Karpas-422 (cell line): Measurements from ENCODE around the gene EMC1. TPM values are rescaled to one million over a fixed set of nuclear protein-coding genes. Genes with fewer than 3 reads are reported as not detected.
"Not testable (repeated sequence)": the region's sequence is repeated elsewhere in the genome, so short reads cannot be mapped to it uniquely, and the experiment has no call there.

Source experiments
- DNase-seq: peaks from one replicate; pipeline ENCODE4 v3.0.0-alpha.2; 2015
- H2AFZ ChIP-seq: fragments of 200-600 bp; sonication (generic); 2 replicates; pipeline ENCODE4 v1.6.1; 2014; ENCODE audit warnings: antibody characterized with exemption, low read length, mixed read lengths
- H3K27ac ChIP-seq: fragments of 200-600 bp; sonication (generic); 2 replicates; pipeline ENCODE4 v1.5.1; 2014; ENCODE audit warnings: mild to moderate bottlenecking, low read length, moderate library complexity
- H3K27me3 ChIP-seq: fragments of 200-600 bp; sonication (generic); 2 replicates; pipeline ENCODE4 v1.6.1; 2014; ENCODE audit warnings: low read length, mixed read lengths
- H3K36me3 ChIP-seq: fragments of 200-600 bp; sonication (generic); 2 replicates; pipeline ENCODE4 v1.6.1; 2014; ENCODE audit warnings: low read length, mixed read lengths; ENCODE audit not compliant: insufficient read depth
- H3K4me1 ChIP-seq: fragments of 200-600 bp; sonication (generic); 2 replicates; pipeline ENCODE4 v1.6.1; 2014; ENCODE audit warnings: mild to moderate bottlenecking, low read length, mixed read lengths
- H3K4me2 ChIP-seq: fragments of 200-600 bp; sonication (generic); 2 replicates; pipeline ENCODE4 v1.6.1; 2014; ENCODE audit warnings: low read length, low read depth, mild to moderate bottlenecking; ENCODE audit not compliant: poor library complexity, severe bottlenecking
- H3K4me3 ChIP-seq: fragments of 200-600 bp; sonication (generic); 2 replicates; pipeline ENCODE4 v1.5.1; 2014; ENCODE audit warnings: mild to moderate bottlenecking, antibody characterized with exemption, low read length, mixed read lengths
- H3K79me2 ChIP-seq: fragments of 200-600 bp; sonication (generic); 2 replicates; pipeline ENCODE4 v1.6.1; 2014; ENCODE audit warnings: mild to moderate bottlenecking, low read length, mixed read lengths
- H3K9ac ChIP-seq: fragments of 200-600 bp; sonication (generic); 2 replicates; pipeline ENCODE4 v1.6.0; 2014; ENCODE audit warnings: low read length
- H3K9me2 ChIP-seq: fragments of 200-600 bp; sonication (generic), shearing (Covaris generic); replicated peaks from 2 replicates; pipeline ENCODE4 v1.6.0; 2014; ENCODE audit warnings: mild to moderate bottlenecking, low read length, moderate library complexity; ENCODE audit not compliant: insufficient read depth
- H3K9me3 ChIP-seq: fragments of 300-700, 200-600 bp; sonication (generic); 2 replicates; pipeline ENCODE4 v1.6.1; 2014; ENCODE audit warnings: low read length, mixed read lengths
- H4K20me1 ChIP-seq: fragments of 200-600 bp; sonication (generic); 2 replicates; pipeline ENCODE4 v1.6.1; 2014; ENCODE audit warnings: mild to moderate bottlenecking, antibody characterized with exemption, low read length, low read depth; ENCODE audit not compliant: insufficient read depth
- total RNA-seq: library from RNA; depleted of rRNA; stranded (reverse); fragments of >200 nt; shearing (Covaris generic); gene quantifications from 2 replicates; pipeline ENCODE4 v1.2.3, GENCODE V29; 2014; ENCODE audit warnings: low replicate concordance

Gene EMC1
- total RNA-seq, 1 experiment from 2014 or later: 22.8 TPM

GRCh38 chr1:19219451-19219850 lies 31.9 kb downstream of the EMC1 start:
- Histone ChIP-seq H3K27me3 (no peaks in the 10 kb centered on the region), H3K27ac (no peak overlapping the region), H3K4me1 (no peaks in the 10 kb centered on the region), H3K9me2 (no peaks in the 10 kb centered on the region), H3K36me3 (peaks cover 45% of the 10 kb centered on the region; the same call in 1 of the 2 replicates), H2AFZ (no peak overlapping the region), H3K4me3 (no peak overlapping the region), H3K9me3 (no peaks in the 10 kb centered on the region), H3K4me2 (no peak overlapping the region), H3K79me2 (peaks cover 33% of the 10 kb centered on the region), H3K9ac (no peak overlapping the region), H4K20me1 (no peaks in the 10 kb centered on the region)
- no peak for DNase-seq

GRCh38 chr1:19216585-19216984 lies 34.7 kb downstream of the EMC1 start:
- Histone ChIP-seq H3K4me1 (peaks cover 22% of the 10 kb centered on the region), H3K36me3 (peaks cover 55% of the 10 kb centered on the region; the same call in 1 of the 2 replicates), H3K79me2 (peaks cover 62% of the 10 kb centered on the region)
- not testable (repeated sequence) for H3K27me3 ChIP-seq, H3K9me3 ChIP-seq, DNase-seq, H3K27ac ChIP-seq, H3K9ac ChIP-seq, H2AFZ ChIP-seq, H3K9me2 ChIP-seq, H3K4me2 ChIP-seq, H3K4me3 ChIP-seq, H4K20me1 ChIP-seq

- H3K9me3 ChIP-seq: no peaks in the 10 kb centered on the region
- no peak for DNase-seq
- H3K4me1 ChIP-seq: peaks cover 33% of the 10 kb centered on the region
- H3K27me3 ChIP-seq: no peaks in the 10 kb centered on the region
- H3K9me2 ChIP-seq: no peaks in the 10 kb centered on the region
- H3K4me3 ChIP-seq: no peak overlapping the region
- H3K4me2 ChIP-seq: peak overlapping the region; percentile 86
- H2AFZ ChIP-seq: no peak overlapping the region
- peaks cover 33% of the 10 kb centered on the region; the same call in 1 of the 2 replicates for H3K36me3 ChIP-seq
- H4K20me1 ChIP-seq: peaks cover 5% of the 10 kb centered on the region; the same call in 1 of the 2 replicates
- peaks cover 88% of the 10 kb centered on the region for H3K79me2 ChIP-seq
- no peak overlapping the region for H3K9ac ChIP-seq
- no peak overlapping the region for H3K27ac ChIP-seq
These were observed 37.7 kb downstream of the EMC1 start for GRCh38 chr1:19213580-19213979.

GRCh38 chr1:19212167-19212566 lies 39.2 kb downstream of the EMC1 start:
- Histone ChIP-seq H4K20me1 (peaks cover 5% of the 10 kb centered on the region; the same call in 1 of the 2 replicates), H3K36me3 (peaks cover 28% of the 10 kb centered on the region; the same call in 1 of the 2 replicates), H3K27me3 (no peaks in the 10 kb centered on the region), H3K9me2 (no peaks in the 10 kb centered on the region), H3K4me1 (peaks cover 47% of the 10 kb centered on the region), H3K4me3 (peak overlapping the region; percentile 85), H3K79me2 (peaks cover 94% of the 10 kb centered on the region), H2AFZ (no peak overlapping the region), H3K4me2 (peak overlapping the region; percentile 86), H3K9ac (peak overlapping the region; percentile 85), H3K27ac (no peak overlapping the region), H3K9me3 (no peaks in the 10 kb centered on the region)
- DNase-seq: no peak

GRCh38 chr1:19210772-19211549 lies 40.4 kb downstream of the EMC1 start:
- H3K4me2 ChIP-seq: peak overlapping the region; percentile 86
- peak overlapping the region; percentile 85 for H3K4me3 ChIP-seq
- H3K79me2 ChIP-seq: peaks cover 95% of the 10 kb centered on the region
- H2AFZ ChIP-seq: no peak overlapping the region; the same call in 1 of the 2 replicates
- peaks cover 8% of the 10 kb centered on the region; the same call in 1 of the 2 replicates for H4K20me1 ChIP-seq
- no peaks in the 10 kb centered on the region for H3K27me3 ChIP-seq
- H3K9me2 ChIP-seq: no peaks in the 10 kb centered on the region
- peaks cover 58% of the 10 kb centered on the region for H3K4me1 ChIP-seq
- peak overlapping the region; percentile 75 for H3K27ac ChIP-seq
- no peaks in the 10 kb centered on the region for H3K9me3 ChIP-seq
- DNase-seq: peak; percentile 68
- H3K9ac ChIP-seq: peak overlapping the region; percentile 85
- peaks cover 29% of the 10 kb centered on the region; the same call in 1 of the 2 replicates for H3K36me3 ChIP-seq

- H3K36me3 ChIP-seq: peaks cover 31% of the 10 kb centered on the region; the same call in 1 of the 2 replicates
- H3K4me1 ChIP-seq: peaks cover 66% of the 10 kb centered on the region
These were observed 41.1 kb downstream of the EMC1 start, which contains the start of gene UBR4 for GRCh38 chr1:19209990-19210771. Gene UBR4 (minus strand): TSS chr1:19210266. CDS start chr1:19210248, 18 bp downstream.

GRCh38 chr1:19209439-19209989 lies 41.8 kb downstream of the EMC1 start:
- H3K9me3 ChIP-seq: no peaks in the 10 kb centered on the region
- peaks cover 33% of the 10 kb centered on the region; the same call in 1 of the 2 replicates for H3K36me3 ChIP-seq
- no peaks in the 10 kb centered on the region for H3K9me2 ChIP-seq
- no peaks in the 10 kb centered on the region for H3K27me3 ChIP-seq
- DNase-seq: peak; percentile 89
- peaks cover 69% of the 10 kb centered on the region for H3K4me1 ChIP-seq
- peak overlapping the region; percentile 85 for H3K9ac ChIP-seq
- peaks cover 98% of the 10 kb centered on the region for H3K79me2 ChIP-seq
- H4K20me1 ChIP-seq: peaks cover 13% of the 10 kb centered on the region; the same call in 1 of the 2 replicates
- H3K27ac ChIP-seq: peak overlapping the region; percentile 77
- peak overlapping the region; percentile 86 for H3K4me2 ChIP-seq
- H2AFZ ChIP-seq: peak overlapping the region; percentile 48; the same call in 1 of the 2 replicates
- H3K4me3 ChIP-seq: peak overlapping the region; percentile 85

More at GRCh38 chr1:19209990-19210771, 41.1 kb downstream of the EMC1 start, which contains the start of gene UBR4:
- Histone ChIP-seq H3K4me3 (peak within 1 kb of the TSS; percentile 85), H2AFZ (peak within 1 kb of the TSS; percentile 48; the same call in 1 of the 2 replicates), H3K27ac (peak within 1 kb of the TSS; percentile 77), H3K9me2 (no peaks in the 10 kb centered on the region), H3K4me2 (peak within 1 kb of the TSS; percentile 86), H3K9ac (peak within 1 kb of the TSS; percentile 85), H4K20me1 (peaks cover 13% of the 10 kb centered on the region; the same call in 1 of the 2 replicates), H3K9me3 (no peaks in the 10 kb centered on the region), H3K79me2 (peaks cover 96% of the 10 kb centered on the region), H3K27me3 (no peaks in the 10 kb centered on the region)
- DNase-seq: peak; percentile 98
